NOMO-1 treated with DMSO at 0.1 percent for 48 hours (cell line): ENCODE results near the gene PARVG.
A peak's percentile ranks its signal among the peaks of the same experiment; 100 is the strongest.

Experiments used
- DNase-seq: peaks from one replicate; lab custom pipeline; 2025; ENCODE audit not compliant: unreplicated experiment; lab: John Stamatoyannopoulos, UW

Gene PARVG

GRCh38 chr22:44154436-44154942 is 26.2 kb upstream of the PARVG start:
- no peak for DNase-seq

DNA sequence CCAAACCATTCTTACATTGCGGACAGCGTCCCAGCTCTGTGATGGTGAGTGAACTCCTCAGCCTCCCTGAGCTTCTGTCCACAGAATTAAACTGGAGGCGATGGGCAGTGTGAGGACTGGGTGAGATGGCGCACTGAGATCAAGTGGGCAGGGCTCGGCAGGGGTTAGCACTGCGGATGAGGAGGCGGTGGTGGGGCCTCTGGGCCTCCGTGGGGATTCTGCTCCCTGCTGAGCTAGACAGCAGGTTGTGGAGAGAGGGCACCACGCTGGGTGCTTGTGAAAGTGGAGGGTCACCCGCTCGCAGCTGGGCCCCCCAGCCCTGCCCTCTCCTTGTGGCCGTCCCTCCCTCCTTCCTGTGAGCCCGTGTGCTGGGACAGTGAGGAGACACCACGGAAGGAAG is 25.6 kb upstream of the PARVG start:
- no peak for DNase-seq

GRCh38 chr22:44157916-44158618 is 22.7 kb upstream of the PARVG start:
- DNase-seq = no peak

- no peak for DNase-seq
Observed at GRCh38 chr22:44158816-44159215, 21.9 kb upstream of the PARVG start.

DNA sequence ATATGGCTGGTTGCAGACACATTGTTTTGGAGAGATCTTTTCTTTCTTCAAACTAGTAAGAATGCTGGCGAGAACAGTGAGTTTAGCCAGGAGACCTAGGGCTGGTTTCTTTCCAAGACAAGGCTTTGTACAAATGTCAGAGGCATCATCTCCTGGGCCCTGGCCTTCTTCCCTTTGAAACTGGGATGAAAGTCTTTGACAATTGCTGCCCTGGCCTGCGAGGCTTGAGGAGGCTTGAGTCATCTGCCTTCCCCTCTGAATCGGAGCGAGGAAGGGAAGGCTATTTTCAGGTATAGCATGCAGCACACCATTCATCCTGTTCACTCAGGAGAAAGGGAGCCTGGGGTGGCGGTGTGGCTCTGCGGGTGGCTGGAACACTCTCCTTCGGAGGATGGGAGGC is 21.5 kb upstream of the PARVG start:
- no peak for DNase-seq

GRCh38 chr22:44159811-44160210 is 20.9 kb upstream of the PARVG start:
- no peak for DNase-seq

DNA sequence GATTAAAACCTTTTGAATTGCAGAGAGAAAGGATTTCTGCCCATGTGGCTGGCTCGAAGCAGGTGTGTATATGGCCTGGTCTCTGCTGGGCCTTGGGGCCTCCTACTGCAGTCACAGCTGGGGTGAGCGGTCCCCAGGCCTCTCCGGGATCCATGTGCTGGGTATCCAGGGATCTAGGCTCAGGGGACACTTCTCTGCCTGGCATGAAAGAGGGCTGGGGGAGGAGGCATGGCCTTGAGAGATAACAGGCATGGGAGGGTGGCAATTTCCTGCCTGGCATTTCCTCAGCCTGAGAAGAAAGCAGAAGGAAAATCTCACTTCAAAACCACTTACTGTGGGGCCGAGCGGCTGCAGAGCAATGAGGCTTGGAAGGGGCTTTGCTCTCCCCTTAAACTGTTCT is 20.3 kb upstream of the PARVG start:
- no peak for DNase-seq

GRCh38 chr22:44161673-44162072 is 19.1 kb upstream of the PARVG start:
- no peak for DNase-seq

GRCh38 chr22:44162960-44163359 is 17.8 kb upstream of the PARVG start:
- no peak for DNase-seq

GRCh38 chr22:44163536-44163935 is 17.2 kb upstream of the PARVG start:
- DNase-seq = no peak

- no peak for DNase-seq
Observed at GRCh38 chr22:44164031-44164430, 16.7 kb upstream of the PARVG start.

DNA sequence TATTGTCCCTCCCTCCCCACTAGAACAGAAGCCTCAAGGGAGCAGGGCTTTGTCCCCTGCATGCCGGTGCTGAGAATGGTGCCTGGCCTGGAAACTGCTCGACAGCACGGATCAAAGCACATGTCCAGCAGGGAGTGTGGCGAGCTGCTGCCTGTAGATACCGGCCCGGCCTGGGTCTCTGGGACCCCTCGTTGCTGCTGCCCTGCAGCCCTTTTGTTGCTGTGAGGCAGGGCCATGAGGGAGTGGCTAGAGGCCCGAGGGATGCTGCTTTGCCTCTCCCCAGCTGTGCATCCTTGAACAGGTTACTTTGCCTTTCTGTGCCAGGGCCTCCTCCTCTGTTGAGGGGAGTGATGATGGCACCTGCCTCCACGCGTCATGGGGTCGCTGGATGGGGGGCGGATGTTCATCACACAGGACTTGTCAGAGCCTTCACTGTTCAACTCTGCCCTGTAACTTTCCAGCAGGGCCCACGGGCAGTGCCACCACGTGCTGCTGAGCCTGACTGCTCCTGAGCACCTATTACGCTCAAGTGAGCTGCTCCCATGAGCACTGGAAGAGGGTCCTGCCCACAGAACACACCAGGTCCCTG is 15.3 kb upstream of the PARVG start:
- no peak for DNase-seq

DNA sequence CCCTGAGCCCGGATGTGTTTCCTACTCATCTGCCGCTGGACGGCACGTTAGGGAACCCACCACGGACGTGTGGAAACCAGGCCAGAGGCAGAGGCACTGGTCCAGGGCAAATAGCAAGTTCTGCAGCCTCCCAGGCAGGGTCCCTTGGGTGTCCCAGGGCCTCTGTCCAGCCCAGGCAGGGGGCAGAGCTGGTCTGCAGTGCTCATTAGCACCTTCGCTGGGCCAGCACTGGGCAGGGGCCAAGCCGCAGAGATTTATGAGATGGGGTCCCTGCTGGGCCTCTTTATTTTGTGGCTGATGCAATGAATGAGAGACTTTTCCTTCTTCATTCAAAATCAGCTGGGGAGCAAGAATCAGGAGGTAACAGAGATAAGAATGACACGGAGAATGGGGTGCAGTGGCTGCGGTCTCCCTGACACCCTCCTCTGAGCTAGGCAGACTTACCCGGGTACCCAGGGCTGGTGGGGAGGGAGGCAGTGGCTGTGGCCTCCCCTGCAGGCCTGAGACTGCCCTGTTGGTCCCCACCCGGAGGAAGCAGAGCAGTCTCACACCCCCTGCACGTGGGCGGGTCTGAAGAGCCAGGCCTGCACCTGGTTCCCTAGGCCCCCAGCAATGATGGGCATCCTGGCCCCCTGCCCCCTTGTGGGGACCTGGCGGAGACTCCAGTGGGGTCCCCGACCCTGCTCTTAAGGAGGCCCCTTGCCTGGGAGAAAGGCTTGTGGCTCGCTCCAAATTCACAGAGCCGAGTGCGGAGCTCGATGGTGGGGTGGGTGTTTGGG is 14.0 kb upstream of the PARVG start:
- DNase-seq = no peak

GRCh38 chr22:44167501-44167900 is 13.2 kb upstream of the PARVG start:
- DNase-seq = no peak

DNA sequence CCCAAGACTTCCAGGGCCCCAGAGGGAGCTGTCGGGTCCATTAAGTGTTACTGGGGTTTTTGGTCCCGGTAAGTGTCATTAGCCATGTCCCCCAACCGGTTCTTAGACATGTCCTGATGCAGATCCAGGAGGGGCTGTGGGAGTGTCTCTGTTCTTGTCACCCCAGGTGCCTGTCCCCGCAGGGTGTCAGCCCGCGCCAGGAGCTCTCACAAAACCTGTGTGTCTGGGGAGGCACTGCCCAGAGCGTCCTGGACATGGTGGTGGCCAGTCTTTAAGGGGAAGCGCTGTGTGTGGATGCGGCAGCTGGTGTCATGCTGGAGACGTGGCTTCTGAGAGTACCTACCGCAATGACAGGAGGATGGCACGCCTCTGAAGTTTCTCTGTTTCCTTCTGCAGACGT is 12.5 kb upstream of the PARVG start:
- DNase-seq = no peak

DNA sequence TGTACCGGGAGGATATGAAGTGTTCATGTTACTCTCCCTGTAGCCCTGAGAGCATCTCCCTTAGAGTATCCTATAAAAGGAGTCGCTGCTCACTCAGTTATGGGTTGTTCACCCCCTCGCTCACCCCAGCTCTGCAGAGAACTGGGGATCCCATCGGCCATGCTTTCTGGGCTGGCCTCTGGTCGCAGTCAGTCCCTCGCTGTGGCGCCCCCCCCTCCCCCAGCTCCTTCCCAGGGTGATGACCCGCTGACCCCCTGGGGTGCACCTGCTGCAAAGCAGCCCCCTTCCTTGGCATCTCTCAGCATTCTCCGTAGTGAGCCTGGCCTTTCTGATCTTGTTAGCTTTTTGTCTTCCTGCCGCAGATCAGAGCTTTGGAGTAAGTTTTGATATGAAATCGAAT is 10.3 kb upstream of the PARVG start:
- DNase-seq = no peak

DNA sequence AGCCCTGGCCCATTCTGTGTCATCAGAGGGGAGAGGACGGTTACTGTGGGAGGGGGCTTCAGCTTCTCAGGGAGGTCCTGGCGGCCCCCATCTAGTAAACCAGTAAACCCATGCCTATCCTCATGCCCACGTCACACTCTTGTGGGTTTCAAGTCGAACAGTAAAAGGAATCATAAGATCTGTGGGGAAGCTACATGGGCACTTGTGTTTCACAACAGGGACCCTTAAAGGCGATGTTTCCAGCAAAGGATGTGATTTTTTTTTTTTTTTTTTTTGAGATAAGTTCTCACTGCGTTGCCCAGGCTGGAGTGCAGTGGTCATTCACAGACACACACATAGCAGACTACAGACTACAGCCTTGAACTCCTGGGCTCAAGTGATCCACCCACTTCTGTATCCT is 9.2 kb upstream of the PARVG start:
- DNase-seq = peak; percentile 11

DNA sequence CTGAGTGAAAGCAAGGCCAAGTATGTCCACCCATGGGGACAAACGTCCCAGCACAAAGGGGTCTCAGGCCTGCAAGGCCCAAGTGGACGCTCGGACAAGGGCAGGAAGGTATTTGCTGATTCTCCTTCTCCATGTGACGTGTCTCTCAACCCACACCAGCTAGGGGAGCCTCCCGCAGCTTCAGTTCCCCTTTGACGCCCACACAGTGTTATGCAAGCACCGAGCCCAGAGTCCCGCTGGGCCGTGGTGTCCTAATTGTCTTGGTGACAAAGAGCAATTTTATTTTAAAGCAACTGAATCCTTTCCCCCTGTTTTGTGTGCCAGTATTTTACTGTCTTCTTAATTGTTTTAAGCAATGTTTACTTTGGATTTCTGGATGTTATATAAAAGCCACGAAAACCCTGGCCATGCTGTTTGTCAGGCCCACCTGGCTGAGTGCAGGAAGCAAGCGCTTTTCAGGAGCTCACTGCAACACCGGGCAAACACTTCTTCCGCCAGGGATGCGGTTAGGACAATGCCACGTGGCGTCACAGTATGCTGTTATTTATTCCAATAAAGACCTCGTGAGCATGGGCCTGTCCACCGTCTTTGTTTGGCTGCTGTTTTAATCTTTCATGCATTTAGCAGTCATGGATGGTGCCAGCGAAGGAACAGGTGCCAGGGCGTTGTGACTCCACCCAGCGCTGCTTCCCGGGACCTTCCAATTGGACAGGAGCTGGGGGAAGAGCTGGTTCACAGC is 8.2 kb upstream of the PARVG start:
- peak; percentile 93 for DNase-seq

DNA sequence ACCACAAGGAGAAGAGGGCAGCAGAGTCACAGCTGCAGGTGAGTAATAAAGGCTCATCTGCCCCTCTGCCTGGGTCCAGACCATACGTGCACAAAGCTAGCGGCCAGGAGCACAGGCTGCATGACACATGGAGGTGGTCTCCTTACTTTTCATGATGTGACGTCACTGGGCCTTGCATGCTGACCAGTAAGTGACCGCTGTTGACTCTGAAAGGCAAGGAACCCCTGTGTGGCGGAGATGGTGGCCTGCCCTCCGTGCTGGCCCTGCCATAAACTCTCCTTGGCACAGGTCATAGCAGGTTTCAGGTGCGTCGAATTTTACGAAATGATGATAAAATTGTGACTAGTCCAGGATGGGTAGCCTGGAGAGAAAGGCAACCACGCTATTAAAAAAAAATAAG is 7.6 kb upstream of the PARVG start:
- no peak for DNase-seq

DNA sequence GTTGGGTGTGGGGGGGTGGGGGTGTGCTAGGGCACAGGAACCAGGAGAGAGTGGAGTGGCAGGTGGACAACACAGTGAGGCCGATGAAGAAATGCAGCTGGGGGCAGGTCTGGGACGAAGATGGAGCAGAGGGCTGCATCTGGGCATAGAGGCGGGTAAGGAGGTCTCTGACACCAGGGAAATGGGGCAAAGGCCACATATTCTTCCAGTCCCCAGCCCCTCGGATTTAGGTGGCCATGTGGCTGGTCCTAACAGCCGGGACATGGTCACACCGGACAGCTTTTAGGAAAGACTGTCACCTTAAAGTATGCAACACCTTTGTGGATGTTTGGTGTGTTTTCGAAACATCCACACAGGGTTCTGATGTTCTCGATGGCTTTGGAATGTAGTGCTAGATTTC is 5.0 kb upstream of the PARVG start:
- DNase-seq = no peak

GRCh38 chr22:44179196-44179988 is 1.3 kb upstream of the PARVG start:
- peak; percentile 14 for DNase-seq
